ENCODE results near the gene RPS18. TPM values are rescaled to one million over a fixed set of nuclear protein-coding genes. Genes with fewer than 3 reads are reported as not detected.

The RPS18 gene
- total and polyA plus RNA-seq, 9 of the 15 experiments (the other 6 are each of a cell fraction or from before 2014, with no cell fraction given): 5,023 to 17,516 (median 8,131) TPM

DNA sequence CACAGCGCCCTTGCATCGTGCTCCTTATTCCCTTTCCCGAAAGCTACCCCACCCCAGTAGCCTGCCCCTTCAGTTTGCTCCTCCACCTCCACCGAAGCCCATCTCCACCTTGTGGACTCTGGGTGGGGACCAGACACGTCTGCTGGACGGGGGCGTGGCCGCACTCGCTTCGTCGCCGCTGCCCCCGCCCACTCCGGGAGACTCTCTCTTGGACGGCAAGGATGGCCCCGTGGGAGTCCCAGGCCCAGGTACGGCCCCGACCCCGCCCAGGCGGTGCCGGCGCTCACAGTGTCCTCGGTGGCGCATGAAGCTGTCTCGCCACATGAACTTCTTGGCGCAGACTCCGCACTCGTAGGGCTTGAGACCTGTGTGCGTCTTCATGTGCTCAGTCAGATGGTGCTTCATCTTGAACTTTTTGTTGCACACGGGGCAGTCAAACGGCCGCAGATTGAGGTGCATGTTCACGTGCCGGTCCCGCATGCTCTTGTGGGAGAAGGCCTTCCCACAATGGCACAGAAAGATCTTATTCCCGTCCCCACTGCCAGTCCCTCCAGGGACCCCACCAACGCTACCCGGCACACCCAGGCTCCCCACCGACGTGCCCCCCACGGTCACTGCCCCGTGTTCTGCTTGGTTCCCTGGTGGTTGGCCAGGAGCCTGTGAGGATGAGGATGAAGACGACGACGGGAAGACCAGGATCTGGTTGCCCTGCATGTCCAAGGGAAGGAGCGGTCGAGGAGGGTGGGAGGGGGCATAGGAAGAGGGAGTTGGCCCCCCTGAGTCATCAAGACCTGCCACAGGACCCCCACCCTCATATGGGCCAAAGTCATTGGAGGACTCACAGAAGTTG lies 43.3 kb downstream of the RPS18 start:
- ATAC-seq (peak; percentile 62), FAIRE-seq (no peak), DNase-seq (ENCODE audit: extremely low read depth in 1 of 4, low spot score in 3 of 4) (peak; percentile 79 to 88 (median 82))
- H3K9me3 ChIP-seq (replicated peaks; ENCODE audit: control insufficient read depth, insufficient read depth, low read depth, low read length): no peaks in the 10 kb centered on the region
- intact Hi-C loops (cut with micrococcal nuclease): no loop called here
- H3K4me2 ChIP-seq (ENCODE audit: insufficient read depth, low read length): peak overlapping the region; percentile 95
- peaks cover 58% of the 10 kb centered on the region for H3K79me2 ChIP-seq (ENCODE audit: control insufficient read depth, insufficient read depth, low read length)
- WGBS (ENCODE audit: insufficient coverage, low coverage, missing lambda C conversion rate): 26% methylated on average over 47 of the region's 47 CpGs
- H3K4me1 ChIP-seq (replicated peaks in 1 of 2; ENCODE audit: control insufficient read depth in 2 of 2, insufficient read depth in 2 of 2, low read length in 2 of 2): peaks cover 45 to 64% of the 10 kb centered on the region in 2 experiments
- H3K9ac ChIP-seq (ENCODE audit: insufficient read depth in 1 of 2, low read depth in 2 of 2, low read length in 2 of 2): peak overlapping the region; percentile 63 to 84; a peak in 3 of 4 replicates
- H4K20me1 ChIP-seq (replicated peaks; ENCODE audit: control insufficient read depth, insufficient read depth, low read length): peaks cover 9% of the 10 kb centered on the region; the same call in 1 of the 2 replicates
- in situ Hi-C loops (cut with MboI): no loop called here
- peak overlapping the region; percentile 86 for H2AFZ ChIP-seq (ENCODE audit: low read depth, low read length)
- no TSS peak for BruUV-seq (replicated peaks)
- H3K27ac ChIP-seq (ENCODE audit: extremely low read depth, low read depth, low read length): peak overlapping the region; percentile 90
- POLR2A ChIA-PET: interaction anchor here (0.7 kb wide), 1 partner anchor 1364 kb away, joined by 3 read pairs; no protein-coding TSS in a partner anchor
- peaks cover 41% of the 10 kb centered on the region for H3K36me3 ChIP-seq (ENCODE audit: control insufficient read depth, insufficient read depth, low read length)
- CTCF ChIA-PET (ENCODE audit: low intra/inter-chr PET ratio): no interaction called here
- no peaks in the 10 kb centered on the region for H3K27me3 ChIP-seq (ENCODE audit: control insufficient read depth in 2 of 2, insufficient read depth in 2 of 2, low read length in 2 of 2)
- H3K9me1 ChIP-seq (ENCODE audit: control insufficient read depth, insufficient read depth, low read length): peaks cover 3% of the 10 kb centered on the region
- peak overlapping the region; percentile 68 for H3K4me3 ChIP-seq
- TF ChIP-seq PHB (CRISPR knock-in tag; IDR thresholded peaks at IDR 0.05) (no peak), MYNN (IDR thresholded peaks at IDR 0.05) (no peak), MYNN (CRISPR knock-in tag; IDR thresholded peaks at IDR 0.05) (no peak), PCBP1 (IDR thresholded peaks at IDR 0.05; ENCODE audit: low read depth, low read length, poor library complexity, severe bottlenecking) (no peak), CBFA2T2 (conservative IDR thresholded peaks at IDR 0.05) (no peak), SAFB2 (IDR thresholded peaks at IDR 0.05; ENCODE audit: borderline replicate concordance, low read depth, low read length, severe bottlenecking) (no peak), REST (IDR thresholded peaks at IDR 0.05; ENCODE audit: borderline replicate concordance) (no peak), REST (CRISPR knock-in tag; IDR thresholded peaks at IDR 0.05; ENCODE audit: low read depth) (no peak), NCOR1 (IDR thresholded peaks at IDR 0.05) (peak; percentile 3; the same call in 1 of the 2 replicates), BCL6 (CRISPR knock-in tag; IDR thresholded peaks at IDR 0.05) (no peak), CCNT2 (IDR thresholded peaks at IDR 0.05; ENCODE audit: borderline replicate concordance, extremely low read depth, insufficient read length, low read depth, low read length) (peak; percentile 73), CREB1 (IDR thresholded peaks at IDR 0.05) (peak; percentile 12; the same call in 1 of the 2 replicates), CREB1 (CRISPR knock-in tag; IDR thresholded peaks at IDR 0.05) (0 out of 2 replicates have a peak, but pooled peaks have one; percentile 49), KDM4B (IDR thresholded peaks at IDR 0.05; ENCODE audit: borderline replicate concordance in 2 of 2, low read depth in 1 of 2) (no peak), ATF7 (IDR thresholded peaks at IDR 0.05) (no peak)

All from K562 (cell line).